IPS DF 4.7 (cell line): ENCODE measurements around the gene DGKE.

Source experiments
- DNase-seq: peaks from one replicate; pipeline ENCODE4 v3.0.0-alpha.2; 2013; ENCODE audit warnings: low spot score; ENCODE audit errors: extremely low read depth

Gene DGKE

DNA sequence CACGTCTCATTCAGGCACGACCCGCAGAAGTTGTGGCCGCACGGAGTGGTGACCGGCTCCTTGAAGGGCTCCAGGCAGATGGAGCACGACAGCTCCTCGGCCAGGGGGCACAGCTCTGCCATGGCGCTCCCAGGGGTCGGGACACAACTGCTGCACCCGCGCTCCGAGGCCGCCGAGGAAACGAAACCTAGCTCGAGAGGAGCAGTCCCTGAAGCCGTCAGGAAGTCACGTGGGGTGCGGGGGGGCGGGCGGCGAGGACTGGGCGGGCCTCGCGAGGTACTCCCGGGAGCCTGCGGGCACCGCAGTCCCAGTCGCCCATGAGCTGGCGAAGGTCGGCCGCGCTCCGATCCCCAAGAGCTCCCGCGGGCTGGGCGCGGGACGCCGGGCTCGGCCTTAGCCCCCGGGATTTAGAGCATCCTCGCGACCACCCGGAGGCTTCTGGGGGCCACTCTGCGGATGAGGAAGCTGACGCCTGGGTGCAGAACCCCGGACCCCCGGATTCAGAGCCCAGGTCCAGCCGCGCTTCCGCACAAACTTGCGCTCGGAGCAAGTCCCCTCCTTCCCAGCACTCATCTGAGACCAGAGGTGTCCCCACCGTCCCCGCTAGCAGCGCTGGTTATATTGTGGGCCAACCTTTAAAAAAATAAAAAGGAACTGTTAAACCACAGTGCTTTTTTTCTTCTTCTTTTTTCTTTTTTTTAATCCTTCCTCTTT is 80.1 kb downstream of the DGKE start, which contains the start of gene TRIM25:
TRIM25 (minus strand) TSS at position 183 of the 714 bp plus-strand sequence; CDS start at position 122, 61 bp downstream.
- DNase-seq, result no peak

GRCh38 chr17:56914581-56915273 is 80.8 kb downstream of the DGKE start:
- DNase-seq, result no peak

DNA sequence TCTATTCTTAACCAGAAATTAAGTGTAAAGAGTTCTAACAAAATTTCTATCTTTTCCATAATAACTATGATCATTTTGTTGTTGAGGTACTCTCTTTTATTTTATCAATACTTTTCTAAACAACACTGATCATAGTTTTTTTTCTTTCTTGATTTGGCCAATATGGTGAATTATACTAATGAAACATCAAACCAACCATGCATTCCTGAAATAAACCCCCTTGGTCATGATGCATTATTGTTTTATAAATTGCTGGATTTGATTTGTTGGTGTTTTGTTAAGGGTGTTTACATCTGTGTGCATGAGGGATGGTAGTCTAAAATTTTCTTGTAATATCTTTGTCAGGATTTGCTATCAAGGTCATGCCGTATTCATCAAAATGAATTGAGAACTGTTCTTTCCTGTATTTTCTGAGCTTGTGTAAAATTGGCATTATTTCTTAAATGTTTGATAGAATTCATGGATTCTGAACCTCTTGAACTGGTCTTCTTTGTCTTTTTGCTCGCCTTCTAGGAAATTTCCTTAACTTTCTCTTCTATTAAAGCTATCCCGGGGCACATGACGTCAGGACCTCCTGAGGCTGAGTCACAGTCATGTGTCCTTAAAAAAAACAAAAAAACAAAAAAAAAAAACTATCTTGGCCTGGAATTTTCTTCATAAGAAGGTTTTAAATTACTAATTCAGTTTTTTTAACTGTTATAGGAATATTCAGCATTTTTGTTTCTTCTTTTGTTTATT is 83.8 kb downstream of the DGKE start:
- no peak for DNase-seq

DNA sequence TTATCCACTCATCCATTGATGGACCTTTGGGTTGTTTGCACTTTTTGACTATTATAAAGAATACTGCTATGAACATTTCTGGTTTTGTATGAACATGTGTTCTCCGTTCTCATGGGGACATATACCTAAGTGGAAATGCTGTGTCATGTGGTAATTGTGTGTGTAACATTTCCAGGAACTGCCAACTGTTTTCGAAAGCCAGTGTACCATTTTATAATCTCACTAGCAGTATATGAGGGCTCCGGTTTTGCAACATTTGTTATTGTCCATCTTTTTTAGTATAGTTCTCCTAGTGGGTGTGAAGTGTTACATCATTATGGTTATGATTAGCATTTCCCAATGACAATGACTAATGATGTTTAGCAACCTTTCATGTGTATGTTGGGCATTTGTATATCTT is 85.0 kb downstream of the DGKE start:
- DNase-seq, result no peak
